GM19397 (cell line): ENCODE measurements around the gene TTC13.
A peak's percentile ranks its signal among the peaks of the same experiment; 100 is the strongest.

Source experiments
- ATAC-seq: cut with Tn5 transposase; IDR thresholded peaks from one replicate; pipeline ENCODE4 v1.9.1; 2021; ENCODE audit warnings: mild to moderate bottlenecking, moderate library complexity; ENCODE audit not compliant: unreplicated experiment

The TTC13 gene

DNA sequence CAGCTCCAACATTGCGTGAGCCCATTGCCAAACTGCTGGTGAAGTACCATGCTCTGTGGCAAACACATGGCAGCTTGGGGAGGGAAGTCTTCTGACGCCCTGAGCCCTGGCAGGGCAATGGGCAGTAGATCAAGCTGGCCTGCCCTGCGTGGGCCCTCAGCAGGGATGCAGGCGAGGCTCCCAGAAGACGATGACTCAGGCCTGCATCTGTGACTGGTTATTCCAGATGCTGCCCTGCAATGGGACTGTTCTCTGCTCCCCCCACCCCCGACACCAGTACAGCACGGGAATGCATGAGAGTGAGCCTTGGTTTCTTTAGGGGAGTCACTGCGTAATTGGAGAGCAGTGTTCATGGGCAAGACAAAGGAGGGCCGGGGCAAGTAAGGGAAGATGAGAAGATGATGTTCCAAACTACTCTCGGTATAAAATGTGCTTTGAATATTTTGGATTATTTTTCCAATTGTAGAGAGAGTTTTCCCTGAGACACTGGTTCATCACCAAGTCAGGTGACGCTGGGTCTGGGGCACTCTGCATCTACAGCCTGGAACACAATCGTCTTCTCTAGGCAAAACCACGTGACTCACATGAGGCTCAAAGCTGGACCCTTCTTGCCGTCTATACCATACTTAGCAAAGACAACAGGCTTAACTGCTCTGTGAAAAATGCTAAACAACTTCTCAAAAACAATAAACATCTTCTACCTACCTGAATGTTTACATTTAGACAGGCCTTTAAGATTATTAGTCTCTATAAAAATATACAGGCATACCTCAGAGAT, 101.3 kb downstream of the TTC13 start:
- ATAC-seq = no peak

DNA sequence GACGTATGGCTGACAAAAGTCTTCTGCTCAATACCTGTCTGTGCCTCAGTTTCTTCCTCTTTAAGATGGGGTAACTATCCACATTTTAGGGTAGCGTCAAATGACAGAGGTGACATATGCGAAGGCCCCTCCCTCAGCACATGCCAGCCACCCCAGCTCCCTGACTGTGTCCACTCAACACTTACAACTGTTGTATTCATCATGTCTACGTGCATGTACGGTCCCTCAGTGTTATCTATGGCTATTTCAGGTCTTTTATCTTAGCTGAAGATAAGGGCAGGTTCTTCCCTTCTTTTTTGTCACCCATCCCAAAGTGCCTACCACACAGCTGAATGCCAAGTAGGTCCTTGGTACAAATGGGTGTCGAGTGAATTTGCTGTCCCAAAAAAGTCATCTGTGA, 102.0 kb downstream of the TTC13 start:
- no peak for ATAC-seq

DNA sequence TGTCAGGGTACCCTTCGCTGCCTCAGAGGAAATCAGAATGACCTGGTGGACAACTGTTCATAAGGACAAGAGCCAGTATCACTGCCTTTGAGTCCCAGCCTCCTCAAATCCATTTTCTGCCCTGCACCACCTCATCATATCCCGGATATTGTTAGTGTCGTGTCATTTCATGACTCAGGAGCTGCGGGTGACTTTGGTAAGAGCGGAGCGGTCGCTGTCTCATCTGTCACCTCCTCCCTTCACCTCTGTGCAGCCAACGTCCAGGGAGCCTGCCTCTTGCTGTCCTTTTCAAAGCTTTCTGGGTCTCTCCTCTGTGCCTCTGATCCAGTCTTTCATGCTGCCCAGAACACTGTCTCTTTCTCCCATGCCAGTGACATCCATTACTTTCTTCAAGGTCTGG, 103.3 kb downstream of the TTC13 start:
- ATAC-seq = no peak

DNA sequence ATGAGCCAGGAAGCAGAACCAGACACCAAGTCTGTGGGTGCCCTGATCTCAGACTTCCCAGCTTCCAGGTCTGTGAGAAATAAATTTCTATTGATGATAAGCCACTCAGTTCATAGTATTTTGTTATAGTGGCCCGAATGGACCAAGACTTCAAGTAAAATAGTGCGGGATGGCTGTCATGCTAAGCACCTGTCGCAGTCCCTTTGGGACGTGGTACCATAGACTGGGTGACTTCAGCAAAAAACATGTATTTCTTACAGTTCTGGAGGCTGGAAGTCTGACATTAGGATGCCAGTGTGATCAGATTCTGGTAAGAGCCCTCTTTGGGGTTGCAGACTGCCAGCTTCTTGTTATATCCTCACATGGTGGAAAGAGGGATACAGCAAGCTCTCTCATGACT, 107.7 kb downstream of the TTC13 start:
- ATAC-seq = no peak

- ATAC-seq = no peak
These were observed 109.2 kb downstream of the TTC13 start for GRCh38 chr1:230869500-230869899.

- peak; percentile 46 for ATAC-seq
These were observed 109.8 kb downstream of the TTC13 start for GRCh38 chr1:230868736-230869385.

- peak; percentile 80 for ATAC-seq
These were observed 110.5 kb downstream of the TTC13 start, which contains the start of gene C1orf198 for GRCh38 chr1:230867903-230868735. C1orf198 (minus strand) TSS chr1:230868521; CDS start chr1:230868512, 9 bp downstream.

DNA sequence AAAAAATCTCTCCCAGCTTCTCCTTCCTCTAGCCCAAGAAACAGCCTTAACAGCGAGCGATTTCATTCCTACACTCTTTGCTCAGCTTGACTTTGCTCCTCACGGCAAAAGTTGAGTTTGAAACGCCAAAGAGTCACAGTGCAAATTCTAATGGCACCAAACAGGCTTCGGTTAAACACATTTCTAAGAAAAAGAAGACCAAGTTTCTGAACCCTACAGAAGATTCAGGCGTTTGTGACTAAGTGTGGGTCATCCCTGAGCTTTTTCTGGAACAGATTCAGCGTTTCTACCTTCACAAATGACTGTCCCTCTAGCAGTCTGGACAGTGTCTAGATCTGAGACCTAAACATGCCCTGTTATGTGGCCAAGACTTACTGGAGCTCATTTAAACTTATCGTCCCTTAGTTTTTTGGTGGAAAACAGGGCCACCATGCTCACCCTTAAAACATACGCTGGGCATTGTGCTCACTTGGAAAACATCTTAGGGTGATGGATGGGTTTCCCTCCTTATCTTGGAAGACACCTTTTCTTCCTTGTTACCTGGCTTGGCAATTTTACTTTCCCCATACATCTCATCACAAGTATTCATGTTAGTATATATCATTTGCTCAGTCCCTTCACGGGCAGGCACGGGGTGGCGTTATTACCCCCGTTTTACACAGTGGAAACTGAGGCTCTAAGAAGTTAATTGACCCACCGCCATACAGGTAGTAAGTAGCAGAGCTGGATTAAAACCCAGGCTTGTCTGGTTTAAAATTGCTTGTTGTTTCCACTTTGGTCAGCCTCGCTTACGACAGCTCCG, 111.4 kb downstream of the TTC13 start:
- no peak for ATAC-seq

DNA sequence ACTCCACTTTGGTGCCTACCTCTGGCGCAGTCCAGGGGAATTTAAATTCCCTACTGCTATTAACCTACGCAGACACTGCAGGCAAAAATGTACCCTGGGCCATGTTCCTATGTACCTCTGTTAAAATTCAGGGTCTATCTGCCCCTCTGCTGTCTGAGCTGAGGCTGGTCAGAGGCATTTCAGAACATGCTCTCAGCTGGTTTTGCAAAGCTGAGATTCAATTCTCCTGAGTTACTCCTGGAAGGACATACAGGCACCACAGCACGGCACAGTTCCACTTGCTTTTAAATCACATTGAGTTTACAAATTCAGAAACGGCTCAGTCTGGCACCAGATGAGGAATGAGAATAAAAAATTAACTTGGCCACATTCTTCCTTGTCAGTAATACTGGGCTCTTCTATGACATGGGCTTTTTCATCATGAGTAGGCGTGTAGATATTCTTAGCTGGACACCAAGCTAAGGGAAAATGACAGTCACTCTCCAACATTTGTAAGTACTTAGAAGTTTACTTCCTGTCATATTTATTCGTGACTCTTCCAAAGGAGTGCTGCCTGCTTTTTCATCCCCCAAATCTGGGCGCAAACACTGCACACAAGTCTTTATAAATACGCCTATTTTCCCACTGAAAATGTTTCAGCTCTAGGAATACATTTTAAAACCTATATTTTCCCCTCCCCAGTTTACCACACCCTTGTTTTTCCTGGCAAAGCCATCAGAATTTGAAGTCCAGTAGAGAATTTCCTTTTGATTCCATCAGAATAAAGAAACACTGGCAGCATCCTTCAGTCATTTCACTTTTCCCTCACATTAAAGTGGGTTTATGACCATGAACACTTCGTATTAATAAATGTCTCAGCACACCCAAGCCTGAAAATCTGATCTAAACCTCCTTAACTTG, 112.2 kb downstream of the TTC13 start:
- no peak for ATAC-seq

- no peak for ATAC-seq
These were observed 113.4 kb downstream of the TTC13 start for GRCh38 chr1:230865062-230865817.

- no peak for ATAC-seq
These were observed 114.2 kb downstream of the TTC13 start for GRCh38 chr1:230864441-230864840.

DNA sequence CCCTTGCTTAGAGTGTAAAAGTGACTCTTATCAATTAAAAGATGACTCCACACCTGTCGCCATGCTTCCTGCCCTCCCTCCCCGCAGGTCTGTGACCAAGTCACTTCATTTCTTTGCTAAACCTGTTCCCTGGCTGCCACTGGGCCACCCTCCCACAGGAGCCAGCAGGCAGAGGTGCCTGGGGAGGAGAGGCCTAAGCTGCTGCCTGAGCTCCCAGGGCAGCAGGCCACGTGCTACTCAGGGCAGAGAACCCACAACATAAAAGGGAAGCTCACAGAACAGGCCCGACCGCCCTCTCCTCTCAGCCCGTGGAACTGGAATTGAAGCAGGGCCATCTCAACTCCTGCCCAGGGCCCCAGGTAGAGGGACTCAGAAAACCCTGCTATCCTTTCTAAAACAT, 115.2 kb downstream of the TTC13 start:
- no peak for ATAC-seq

DNA sequence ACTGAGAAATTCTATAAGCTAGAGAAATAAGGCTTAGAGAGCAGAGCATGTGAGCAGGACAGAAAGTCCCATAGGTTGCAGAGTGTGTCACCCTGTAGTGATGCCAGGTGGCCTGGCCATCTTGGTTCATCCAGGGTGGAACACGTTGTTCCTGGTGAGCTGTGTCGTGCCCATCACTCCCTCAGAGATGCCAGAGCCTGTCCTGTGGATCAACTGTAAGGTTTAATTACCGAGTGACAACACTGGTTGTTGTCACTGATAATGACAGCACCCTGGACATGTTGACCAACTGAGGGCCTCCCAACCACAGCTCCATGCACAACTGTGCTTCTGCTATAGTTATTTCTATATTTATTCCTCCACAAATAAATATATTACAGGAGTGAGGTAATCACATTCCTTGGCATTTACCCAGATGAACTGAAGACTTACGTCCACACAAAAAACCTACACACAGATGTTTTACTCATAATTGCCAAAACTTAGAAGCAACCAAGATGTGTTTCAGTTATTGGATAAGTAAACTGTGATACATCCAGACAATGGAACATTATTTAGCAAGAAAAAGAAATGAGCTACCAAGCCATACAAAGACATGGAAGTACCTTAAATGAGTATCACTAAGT, 116.6 kb downstream of the TTC13 start:
- no peak for ATAC-seq

- no peak for ATAC-seq
These were observed 117.2 kb downstream of the TTC13 start for GRCh38 chr1:230861489-230861888.

GRCh38 chr1:230860617-230861384, 117.9 kb downstream of the TTC13 start:
- no peak for ATAC-seq

GRCh38 chr1:230858918-230859729, 119.5 kb downstream of the TTC13 start:
- no peak for ATAC-seq

- ATAC-seq = no peak
These were observed 120.3 kb downstream of the TTC13 start for GRCh38 chr1:230858236-230858820.
